GM12874 (cell line): Measurements from ENCODE around the gene TCEA2.

ENCODE experiments used
- TF ChIP-seq, protein P1 (sequence below): IDR thresholded peaks from 2 replicates; pipeline ENCODE4 v1.5.1; 2011; ENCODE audit warnings: low read depth, mild to moderate bottlenecking, control low read depth, low read length, moderate library complexity; ENCODE audit not compliant: insufficient read depth

The TCEA2 gene

DNA sequence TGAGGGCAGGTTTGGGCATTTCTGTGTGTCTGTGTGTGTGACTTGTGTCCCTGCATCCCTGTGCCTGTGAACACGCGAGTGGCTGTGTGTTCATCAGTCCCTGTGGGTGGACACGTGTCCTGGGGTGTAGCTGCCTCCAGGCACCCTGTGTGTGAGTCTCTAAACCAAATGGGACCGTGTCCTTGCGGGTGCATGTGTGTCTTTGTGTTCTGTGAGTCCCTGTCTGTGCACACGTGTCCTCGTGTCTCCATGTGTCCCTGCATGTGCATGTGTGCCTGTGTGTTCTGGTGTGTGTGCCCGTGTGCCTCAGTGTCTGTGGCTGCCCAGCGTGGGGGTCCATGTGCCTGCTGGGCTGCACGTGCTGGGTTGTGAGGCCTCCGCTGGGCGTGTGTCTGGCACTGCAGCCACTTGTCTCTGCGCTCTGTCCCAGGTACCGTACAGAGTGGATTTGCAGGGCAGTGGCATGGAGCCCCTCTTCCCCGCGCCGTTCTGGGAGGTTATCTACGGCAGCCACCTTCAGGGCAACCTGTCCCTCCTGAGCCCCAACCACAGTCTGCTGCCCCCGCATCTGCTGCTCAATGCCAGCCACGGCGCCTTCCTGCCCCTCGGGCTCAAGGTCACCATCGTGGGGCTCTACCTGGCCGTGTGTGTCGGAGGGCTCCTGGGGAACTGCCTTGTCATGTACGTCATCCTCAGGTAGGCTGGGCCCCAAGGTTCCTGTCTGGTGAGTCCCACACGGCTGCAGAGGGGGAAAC, 29.4 kb downstream of the TCEA2 start:
- TF ChIP-seq, protein P1, sequence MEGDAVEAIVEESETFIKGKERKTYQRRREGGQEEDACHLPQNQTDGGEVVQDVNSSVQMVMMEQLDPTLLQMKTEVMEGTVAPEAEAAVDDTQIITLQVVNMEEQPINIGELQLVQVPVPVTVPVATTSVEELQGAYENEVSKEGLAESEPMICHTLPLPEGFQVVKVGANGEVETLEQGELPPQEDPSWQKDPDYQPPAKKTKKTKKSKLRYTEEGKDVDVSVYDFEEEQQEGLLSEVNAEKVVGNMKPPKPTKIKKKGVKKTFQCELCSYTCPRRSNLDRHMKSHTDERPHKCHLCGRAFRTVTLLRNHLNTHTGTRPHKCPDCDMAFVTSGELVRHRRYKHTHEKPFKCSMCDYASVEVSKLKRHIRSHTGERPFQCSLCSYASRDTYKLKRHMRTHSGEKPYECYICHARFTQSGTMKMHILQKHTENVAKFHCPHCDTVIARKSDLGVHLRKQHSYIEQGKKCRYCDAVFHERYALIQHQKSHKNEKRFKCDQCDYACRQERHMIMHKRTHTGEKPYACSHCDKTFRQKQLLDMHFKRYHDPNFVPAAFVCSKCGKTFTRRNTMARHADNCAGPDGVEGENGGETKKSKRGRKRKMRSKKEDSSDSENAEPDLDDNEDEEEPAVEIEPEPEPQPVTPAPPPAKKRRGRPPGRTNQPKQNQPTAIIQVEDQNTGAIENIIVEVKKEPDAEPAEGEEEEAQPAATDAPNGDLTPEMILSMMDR = no peak

DNA sequence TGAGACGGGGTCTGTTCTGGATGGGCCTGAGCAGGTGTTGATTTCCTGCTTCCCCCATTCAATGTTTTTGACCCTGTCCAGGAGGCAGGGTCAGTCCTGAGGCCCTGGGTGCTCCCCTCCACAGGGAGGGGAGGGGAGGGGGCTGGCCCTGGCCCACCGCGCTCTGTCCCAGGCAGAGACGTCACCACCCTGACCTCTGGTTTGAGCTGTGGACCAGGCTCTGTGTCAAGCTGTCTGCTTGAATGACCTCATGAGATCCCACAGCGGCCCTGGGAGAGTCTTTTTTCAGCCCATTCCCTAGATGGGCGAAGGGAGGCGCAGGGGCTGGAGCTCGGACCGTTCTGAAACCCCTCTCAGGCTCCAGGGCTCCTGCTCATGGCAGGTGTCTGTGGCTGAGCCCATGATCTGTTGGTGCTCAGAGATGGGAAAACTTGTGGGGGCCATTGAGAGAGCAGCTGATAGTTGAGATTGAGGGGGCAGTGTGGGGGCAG, 30.1 kb downstream of the TCEA2 start:
- TF ChIP-seq, protein P1 = no peak

DNA sequence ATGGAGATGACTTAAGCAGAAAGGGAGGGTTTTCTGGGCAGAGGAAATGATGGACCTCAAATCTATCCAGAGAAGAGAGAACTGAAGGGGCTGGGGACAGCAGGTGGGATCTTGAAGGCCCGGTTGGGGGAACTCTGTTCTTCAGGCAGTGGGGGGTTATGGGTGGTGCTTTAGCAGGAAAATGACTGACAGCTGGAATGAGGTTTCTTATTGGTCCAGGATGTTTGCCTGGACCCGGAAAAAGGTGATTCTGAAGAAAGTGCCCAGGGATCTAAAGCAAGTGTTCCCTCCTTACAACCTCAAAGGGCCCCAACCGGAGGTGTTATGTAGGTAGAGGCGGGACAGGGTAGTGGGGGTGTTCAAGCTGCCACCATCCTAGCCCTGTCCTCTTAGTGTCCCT, 32.5 kb downstream of the TCEA2 start:
- TF ChIP-seq, protein P1 = no peak

DNA sequence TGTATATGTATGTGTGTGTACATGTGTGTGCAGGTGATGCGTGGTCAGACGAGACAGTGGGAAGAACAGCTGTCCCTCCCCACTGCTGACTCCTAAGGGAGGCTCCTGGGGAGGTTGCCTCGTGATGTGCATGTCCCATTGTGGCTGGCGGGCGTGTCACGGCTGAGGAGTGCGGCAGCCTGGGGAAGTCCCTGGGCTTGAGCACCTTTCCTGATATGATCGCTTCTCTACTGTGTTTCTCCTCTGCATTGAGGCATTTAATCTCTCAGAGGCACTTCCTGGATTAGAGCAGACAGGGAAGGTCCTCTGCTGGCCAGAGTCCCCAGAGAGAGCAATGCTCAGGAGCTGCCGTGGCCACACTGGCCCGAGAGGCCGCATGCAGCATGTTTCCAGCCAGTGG, 32.9 kb downstream of the TCEA2 start:
- TF ChIP-seq, protein P1 = no peak

DNA sequence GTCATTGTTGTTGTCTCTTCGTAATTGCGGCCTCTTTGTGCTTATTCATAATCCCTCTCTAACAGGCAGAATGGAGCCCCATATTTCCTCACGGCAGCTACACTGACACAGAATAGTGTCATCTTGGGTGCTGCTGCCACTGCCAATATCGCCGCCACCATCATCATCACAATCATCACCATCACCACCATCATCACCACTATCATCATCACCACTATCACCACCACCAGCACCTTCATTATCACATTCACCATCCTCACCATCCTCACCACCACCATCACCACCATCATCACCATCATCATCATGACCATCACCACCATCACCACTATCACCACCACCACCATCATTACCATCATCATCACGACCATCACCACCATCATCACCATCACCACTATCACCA, 33.5 kb downstream of the TCEA2 start:
- TF ChIP-seq, protein P1 = no peak

DNA sequence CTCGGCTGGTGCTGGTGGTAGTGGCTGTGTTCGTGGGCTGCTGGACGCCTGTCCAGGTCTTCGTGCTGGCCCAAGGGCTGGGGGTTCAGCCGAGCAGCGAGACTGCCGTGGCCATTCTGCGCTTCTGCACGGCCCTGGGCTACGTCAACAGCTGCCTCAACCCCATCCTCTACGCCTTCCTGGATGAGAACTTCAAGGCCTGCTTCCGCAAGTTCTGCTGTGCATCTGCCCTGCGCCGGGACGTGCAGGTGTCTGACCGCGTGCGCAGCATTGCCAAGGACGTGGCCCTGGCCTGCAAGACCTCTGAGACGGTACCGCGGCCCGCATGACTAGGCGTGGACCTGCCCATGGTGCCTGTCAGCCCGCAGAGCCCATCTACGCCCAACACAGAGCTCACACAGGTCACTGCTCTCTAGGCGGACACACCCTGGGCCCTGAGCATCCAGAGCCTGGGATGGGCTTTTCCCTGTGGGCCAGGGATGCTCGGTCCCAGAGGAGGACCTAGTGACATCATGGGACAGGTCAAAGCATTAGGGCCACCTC, 35.5 kb downstream of the TCEA2 start:
- TF ChIP-seq, protein P1 = no peak

DNA sequence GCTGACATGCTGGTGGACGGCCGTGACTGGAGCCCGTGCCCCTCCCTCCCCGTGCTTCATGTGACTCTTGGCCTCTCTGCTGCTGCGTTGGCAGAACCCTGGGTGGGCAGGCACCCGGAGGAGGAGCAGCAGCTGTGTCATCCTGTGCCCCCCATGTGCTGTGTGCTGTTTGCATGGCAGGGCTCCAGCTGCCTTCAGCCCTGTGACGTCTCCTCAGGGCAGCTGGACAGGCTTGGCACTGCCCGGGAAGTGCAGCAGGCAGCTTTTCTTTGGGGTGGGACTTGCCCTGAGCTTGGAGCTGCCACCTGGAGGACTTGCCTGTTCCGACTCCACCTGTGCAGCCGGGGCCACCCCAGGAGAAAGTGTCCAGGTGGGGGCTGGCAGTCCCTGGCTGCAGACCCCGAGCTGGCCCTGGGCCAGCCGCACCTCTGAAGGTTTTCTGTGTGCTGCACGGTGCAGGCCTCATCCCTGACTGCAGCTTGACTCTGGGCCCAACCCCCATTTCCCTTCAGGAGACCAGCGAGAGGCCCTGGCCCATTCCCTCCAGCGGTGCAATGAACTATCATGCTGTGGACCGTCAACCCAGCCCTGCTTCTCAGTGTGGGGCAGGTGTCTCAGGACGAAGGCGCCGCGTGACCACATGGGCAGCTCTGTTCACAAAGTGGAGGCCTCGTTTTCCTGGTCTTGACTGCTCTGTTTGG, 36.2 kb downstream of the TCEA2 start:
- TF ChIP-seq, protein P1 = no peak
